CD4-positive, alpha-beta T cell treated with Interleukin-17A for 4 hours (primary cell): ENCODE results near the gene CTDSPL2.
"Not testable (repeated sequence)": the region's sequence is repeated elsewhere in the genome, so short reads cannot be mapped to it uniquely, and the experiment has no call there.

Experiments
- DNase-seq: peaks from one replicate; pipeline ENCODE4 v3.0.0-alpha.2; 2020; ENCODE audit warnings: mixed read lengths

The CTDSPL2 gene

DNA sequence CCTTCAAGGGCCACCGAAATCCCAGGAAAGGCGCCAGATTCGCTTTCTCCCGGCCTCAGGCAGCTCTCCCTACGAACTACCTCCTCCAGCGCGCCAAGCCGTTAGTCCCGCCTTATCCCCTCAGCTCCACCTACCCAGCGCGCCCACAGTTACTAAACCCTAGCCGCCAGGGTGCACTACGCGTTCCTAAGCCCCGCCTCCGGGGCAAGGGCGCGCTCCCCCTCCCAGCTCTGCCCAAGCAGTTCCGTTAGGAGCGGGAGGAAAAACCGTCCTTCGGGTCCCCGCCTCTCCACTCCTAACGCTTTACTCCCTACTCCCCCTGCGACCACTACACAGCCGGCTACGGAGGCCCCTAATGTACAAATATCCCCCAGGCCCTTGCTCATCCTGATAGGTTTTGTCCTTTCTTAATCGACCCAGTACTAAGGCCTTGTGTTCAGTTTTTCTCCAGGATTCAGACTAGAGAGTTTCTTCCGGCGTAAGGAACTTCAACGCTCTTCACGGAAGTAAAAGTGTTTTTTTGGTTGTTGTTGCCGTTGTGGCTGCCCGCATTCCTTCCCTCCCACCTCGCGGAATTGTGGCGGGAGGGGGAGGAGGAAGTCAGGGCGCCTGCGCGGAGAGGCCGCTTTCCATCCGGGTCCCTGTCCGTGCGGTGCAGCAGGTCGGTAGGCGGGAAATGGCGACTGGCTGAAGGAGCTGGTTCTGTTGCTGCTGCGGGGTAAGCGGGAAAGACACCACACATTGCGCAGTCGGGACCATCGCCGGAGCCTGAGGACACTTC lies at the start of gene CTDSPL2:
TSS of gene CTDSPL2 (plus strand) at position 655 of the 781 bp plus-strand sequence. CDS start 31,386 bp downstream, outside the sequence.
- peak; percentile 95 for DNase-seq

DNA sequence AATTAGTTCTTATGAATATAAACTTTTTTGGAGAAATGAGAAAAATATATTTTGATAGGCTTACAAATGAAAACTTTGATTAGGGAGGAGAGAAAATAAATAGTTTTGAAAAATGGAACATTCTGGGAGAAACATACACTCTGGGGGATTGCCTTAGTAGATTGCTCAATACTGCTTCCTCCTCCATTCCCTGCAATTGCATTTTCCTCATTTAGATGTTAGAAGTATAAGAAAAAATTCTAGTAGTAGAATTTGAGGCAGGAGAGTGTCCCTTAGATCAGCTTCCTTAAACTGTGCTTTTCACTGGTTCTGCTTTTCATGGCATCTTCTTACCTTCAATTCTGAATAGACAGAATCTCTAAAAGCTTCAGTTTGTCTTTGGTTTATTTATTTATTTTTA lies 46.2 kb upstream of the CTDSPL2 start:
- DNase-seq: no peak

DNA sequence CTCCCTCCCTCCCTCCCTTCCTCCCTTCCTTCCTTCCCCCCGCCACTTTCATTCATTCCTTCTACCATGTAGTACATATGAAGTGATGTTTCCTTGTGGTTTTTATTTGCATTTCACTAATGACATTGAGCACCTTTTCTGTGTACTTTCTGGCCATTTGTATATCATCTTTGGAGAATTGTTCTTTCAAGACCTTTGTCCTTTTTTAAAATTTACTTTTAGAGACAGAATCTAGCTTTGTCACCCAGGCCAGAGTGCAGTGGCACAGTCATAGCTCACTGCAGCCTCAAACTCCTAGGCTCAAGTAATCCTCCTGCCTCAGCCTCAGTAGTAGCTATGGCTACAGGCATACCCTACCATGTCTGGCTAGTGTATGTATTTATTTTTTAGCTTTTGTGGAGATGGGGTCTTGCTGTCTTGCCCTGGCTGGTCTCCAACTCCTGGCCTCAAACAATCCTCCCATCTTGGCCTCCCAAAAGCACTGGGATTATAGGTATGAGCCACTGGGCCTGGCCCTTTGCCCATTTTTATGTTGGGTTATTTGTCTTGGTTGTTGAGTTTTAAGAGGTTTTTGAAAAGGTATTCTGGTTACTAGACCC lies 42.0 kb upstream of the CTDSPL2 start:
- DNase-seq: no peak

DNA sequence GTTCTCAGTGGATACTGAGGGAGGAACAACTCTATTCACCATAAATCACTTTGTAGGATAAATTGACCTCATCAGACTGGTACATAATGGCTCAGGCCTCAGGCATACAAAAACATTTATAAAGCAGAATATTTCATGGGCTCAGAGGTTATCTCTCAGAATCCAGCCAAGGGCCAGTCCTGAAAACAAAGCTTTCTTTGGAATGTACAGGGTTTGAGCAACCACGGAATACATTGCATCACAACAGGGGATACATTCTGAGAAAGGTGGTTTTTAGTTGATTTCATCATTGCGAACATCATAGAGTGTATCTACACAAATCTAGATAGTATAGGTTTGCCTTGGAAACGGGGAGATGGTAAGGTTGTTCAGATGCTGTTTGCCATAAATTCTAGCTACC lies 33.4 kb upstream of the CTDSPL2 start:
- no peak for DNase-seq

DNA sequence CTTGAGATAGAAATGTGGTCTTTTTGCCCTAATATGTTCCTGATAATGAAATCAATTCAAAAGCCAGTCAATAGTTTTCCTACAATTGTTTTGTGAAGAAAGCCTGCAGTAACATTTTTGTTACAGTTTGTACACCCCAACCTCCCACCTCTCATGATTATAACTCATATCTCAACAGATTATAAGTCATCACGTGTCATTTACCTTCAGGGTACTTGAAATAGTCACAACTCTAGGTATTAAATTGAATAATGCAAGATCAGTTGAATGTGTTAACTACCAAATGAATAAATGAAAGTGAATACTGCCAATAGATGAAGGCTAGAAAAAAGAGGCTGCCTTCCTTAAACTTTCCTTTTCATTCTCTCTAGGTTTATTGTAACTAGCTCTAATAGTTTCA lies 32.9 kb upstream of the CTDSPL2 start:
- no peak for DNase-seq

DNA sequence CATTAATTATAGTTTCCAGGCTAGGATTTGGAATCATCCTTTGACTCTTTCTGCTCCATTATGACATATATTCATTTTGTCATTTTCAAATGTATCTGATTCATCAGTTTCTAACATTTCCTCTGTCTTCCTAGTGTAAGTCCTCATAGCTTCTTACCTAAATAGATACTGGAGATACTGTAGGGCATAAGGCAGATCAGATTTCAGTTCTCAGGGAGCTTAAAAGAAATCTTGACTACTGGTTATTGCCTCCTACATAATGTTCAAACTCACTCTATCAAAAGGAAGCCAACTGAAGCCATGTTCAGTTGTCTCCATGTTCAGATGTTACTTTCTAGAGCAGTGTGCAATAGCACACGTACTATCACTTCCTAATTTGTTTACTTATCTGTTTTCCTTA lies 29.6 kb upstream of the CTDSPL2 start:
- DNase-seq: no peak

DNA sequence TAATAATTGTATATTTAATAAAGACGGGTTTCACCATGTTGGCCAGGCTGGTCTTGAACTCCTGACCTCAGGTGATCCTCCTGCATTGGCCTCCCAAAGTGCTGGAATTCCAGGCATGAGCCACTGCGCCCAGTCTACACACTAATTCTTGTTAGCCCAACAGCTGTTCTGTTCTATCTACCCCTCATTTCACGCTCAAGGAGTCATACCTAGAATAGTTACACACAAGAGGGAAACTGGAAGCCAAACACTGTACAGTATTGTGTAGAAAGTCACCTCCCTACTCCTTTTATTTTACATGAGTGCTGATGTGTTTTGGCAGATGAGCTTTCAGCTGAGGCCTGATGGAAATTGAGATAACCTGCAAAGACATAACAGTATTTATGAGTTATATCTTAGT lies 13.4 kb upstream of the CTDSPL2 start:
- DNase-seq: no peak

DNA sequence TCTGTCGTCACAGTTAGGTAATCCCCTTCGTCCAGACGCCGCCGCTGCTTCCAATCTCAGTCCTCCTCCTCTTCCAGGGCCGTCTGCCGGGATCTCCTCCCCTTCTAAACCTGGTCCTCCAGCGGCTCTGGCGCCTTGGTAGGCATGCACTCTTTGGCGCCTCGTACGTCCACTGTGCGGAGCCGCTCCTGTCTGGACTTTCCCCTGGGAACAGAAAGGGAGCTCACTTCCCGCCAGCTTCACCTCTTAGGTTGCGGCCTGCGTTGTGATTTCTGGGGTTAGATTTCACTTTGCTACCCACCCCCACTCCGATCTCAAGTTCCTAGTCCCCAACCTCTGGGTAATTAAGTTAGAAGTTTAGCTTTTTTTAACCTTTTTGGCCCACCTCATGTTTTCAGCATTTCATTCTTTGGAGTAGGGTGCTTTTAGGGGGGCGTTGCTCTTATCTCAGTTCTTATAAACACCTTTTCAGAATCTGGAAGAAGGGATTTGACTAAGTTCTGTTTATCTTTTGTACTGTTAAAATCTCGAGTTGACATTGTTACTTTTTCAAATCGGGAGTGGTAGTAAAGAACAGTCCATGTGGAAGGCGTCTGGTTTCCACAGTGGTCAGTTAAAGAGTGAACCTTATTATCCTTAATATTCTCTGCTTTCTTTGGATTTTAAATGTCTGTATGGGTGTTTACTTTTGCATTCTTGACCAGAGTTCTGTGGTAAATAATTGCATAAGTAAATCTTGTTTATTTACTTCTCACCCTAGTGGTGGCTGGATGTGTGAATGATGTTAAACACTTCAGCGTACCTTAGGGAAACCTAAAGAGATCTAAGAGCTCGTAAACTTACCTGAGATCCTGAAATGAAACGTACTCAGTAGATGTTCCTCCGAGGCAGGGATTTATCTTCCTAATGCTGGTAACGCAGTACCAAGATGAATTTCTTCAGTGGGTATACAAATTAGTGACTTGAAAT lies 611 bp downstream of the CTDSPL2 start:
- DNase-seq: no peak

DNA sequence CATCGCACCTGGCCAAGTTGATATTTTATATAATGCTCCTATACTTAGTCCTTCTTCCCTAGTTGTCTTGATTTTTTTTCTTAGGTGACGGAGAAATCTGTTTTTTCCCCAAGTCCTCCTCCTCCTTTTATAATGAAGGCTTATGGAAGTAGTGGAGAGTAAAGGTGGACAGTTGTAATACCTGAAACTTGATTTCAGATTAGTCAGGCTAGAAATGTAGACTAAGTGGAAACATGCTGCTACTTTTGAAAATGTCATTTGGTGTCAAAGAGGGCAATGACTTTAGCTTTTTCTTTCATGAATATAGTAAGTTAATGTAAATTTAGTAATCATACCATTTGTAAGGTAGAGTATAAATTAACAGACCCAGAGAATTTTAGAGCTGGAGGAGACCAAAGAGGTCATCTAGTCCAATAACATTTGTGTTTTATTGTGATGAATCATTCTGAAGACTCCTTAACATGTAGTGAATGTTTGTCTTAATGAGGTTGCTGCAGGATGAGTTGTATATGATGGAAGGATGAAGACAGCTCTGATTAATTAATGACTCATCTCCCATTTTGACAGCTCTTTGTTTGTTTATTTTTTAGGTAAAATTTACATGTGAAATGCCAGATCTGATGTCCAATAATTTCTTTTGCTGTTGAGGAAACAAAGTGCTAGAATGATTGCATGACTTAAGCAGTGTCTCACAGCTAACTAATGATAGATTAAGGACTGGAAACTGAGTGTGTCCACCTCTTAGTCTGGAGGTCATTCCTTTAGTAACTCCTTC lies 8.7 kb downstream of the CTDSPL2 start:
- no peak for DNase-seq

DNA sequence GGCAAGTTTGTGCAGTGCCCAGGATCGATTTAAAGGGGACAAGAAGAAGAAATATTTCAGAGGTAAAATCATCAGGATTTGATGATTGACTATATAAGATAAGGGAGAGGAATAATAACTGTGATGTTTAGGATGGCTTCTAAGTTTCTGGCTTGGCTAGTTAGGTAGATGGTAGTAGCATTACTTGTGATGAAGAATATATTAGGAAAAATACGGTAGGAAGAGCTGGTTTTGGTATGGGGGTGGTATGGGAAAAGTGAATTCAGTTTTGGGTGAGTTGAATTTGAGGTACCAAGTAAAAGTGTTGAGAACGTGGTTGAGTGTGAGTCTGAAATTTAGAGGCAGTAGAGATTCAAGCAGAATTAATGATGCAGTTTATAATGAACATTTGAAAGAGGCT lies 11.0 kb downstream of the CTDSPL2 start:
- DNase-seq: no peak

DNA sequence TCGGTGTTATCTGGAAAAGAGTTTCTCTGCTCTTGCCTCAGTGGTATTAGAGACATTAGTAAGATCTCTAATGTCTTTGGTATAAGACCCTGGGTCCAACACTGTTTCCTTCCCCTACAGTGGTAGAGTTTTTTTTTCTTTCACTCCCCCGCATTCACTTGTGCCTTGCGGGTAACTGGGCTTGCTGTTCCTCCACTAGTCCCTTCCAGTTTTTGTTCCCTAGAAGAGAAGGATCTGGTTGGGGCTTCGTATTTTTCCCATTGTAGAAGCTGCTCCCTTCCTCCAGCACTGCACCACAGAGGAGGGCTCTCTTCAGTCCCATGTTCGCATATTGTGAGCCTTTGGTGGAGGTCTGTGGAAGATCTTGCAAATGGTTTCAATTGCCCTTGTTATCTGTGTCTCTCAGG lies 13.7 kb downstream of the CTDSPL2 start:
- DNase-seq: no peak

DNA sequence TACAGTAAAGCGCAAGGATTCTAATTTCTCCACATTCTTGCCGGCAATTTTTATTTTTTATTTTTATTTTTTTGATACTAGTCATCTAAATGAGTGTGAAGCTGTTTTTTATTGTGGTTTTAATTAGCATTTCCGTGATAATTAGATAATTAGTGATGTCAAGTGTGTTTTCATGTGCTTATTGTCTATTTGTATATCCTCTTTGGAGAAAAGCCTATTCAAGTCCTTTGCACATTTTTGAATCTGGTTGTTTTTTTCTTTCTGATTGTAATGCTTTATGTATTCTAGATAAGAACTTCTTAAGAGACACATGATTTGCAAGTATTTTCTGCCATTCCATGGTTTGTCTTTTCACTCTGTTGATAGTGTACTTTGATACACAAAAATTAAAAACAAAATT lies 16.1 kb downstream of the CTDSPL2 start:
- no peak for DNase-seq

DNA sequence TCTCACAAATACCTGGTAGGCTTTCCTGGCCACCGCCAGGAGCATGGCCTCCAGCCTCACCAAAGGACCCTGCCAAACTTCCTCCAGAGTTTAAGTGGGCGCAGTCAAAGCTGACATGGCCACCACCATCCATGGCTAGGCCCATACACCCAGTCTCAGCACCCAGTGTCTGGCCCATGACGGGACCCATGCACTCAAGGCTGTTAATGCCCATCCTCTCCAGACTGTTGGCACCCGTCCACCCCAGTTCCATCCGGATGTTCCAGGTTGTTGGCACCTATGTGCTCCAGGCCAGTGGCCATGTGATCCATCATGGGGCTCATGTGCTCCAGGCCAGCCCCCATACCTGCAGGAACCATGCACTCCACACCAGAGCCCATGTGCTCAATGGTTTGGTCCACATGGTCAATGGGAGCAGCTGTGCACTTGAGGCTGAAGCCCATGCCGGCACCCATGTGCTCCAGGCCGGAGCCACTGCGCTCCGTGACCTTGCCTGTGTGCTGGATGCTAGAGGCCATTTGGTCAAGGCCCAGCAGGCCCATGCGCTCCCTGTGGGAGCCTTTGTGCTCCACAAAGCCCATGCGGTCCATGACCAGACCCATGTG lies 20.4 kb downstream of the CTDSPL2 start:
- no peak for DNase-seq

DNA sequence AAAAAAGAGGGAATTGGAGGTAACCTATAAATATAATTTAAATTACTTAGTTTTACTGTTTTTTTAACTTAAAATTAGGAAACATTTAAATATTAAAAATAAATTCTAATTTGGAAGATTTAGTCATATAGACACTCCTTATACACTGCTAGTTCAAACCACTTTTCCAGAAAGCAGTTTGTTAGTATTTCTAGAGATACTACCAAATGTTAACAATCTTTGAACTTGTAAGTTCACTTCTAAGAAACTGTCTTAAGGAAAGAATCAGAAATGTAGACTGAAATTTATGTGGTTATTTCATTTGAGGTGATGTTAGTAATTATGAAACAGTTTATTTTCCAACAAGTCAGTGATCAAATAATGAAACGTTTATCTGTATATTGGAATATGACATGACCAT lies 22.7 kb downstream of the CTDSPL2 start:
- no peak for DNase-seq

DNA sequence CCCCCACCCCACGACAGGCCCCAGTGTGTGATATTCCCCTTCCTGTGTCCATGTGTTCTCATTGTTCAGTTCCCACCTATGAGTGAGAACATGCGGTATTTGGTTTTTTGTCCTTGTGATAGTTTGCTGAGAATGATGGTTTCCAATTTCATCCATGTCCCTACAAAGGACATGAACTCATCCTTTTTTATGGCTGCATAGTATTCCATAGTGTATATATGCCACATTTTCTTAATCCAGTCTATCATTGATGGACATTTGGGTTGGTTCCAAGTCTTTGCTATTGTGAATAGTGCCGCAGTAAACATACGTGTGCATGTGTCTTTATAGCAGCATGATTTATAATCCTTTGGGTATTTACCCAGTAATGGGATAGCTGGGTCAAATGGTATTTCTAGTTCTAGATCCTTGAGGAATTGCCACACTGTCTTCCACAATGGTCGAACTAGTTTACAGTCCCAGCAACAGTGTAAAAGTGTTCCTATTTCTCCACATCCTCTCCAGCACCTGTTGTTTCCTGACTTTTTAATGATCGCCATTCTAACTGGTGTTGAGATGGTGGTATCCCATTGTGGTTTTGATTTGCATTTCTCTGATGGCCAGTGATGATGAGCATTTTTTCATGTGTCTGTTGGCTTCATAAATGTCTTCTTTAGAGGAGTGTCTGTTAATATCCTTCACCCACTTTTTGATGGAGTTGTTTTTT lies 26.3 kb downstream of the CTDSPL2 start:
- not testable (repeated sequence) for DNase-seq

DNA sequence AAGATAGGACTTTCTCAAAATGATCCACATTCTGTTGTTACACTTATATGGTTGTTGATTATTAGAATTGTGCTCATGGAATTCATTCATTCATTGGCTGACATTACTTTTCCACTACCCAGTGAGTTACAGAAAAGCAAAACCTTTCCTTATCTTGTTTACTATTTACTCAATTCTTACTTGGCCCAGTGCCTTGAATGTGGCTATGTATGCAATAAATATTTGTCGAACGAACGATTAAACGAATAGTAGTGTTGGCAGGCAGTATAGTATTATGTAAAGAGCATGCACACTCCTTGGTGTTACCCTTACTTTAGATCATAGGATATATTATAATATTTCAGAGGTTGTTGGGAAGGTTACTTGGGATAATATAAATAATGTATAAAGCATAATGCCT lies 31.0 kb downstream of the CTDSPL2 start:
- DNase-seq: no peak

DNA sequence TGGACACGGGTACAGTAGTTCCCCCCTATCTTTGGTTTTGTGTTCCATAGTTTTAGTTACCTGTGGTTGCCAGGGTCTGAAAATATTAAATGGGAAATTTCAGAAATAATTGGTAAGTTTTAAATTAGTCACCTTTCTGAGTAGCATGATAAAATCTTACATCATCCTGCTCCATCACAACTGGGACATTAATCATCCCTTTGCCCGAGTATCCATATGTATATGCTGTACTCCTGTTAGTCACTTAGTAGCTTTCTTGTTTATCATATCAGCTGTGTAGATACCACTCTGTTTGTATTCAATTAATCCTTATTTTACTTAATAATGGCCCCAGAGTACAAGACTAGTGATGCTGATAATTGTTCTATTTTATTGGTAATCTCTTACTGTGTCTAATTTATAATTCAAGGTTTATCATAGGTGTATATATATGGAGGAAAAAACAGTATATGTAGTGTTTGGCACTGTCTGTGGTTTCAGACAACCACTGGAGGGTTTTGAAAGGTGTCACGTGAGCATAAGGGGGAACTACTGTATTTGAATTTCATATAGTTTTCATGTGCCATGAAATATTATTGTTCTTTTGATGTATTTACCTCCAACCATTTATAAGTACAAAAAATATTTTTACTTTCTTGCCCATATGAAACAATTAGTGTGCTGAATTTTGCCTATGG lies 41.4 kb downstream of the CTDSPL2 start:
- no peak for DNase-seq

DNA sequence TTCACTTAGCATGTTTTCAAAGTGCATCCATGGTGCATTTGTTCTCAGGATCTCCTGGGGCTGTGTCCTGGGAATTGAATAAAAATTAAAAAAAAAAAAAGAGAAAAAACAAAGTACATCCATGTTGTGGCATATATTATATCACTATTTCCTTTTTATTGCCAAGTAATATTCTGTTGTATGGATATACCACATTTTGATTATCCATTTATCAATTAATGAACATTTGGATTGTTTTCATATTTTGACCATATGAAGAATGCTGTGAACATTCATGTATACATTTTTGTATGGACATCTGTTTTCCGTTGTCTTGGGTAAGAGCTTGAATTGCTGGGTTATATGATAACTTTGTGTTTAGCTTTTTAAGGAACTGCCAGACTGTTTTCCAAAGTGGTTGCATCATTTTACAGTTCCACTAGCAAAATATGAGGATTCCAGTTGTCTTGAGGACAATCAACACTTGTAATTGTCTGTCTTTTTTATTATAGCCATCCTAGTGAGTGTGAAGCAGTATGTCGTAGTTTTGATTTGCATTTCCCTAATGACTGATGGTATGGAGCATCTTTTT lies 44.5 kb downstream of the CTDSPL2 start:
- no peak for DNase-seq

DNA sequence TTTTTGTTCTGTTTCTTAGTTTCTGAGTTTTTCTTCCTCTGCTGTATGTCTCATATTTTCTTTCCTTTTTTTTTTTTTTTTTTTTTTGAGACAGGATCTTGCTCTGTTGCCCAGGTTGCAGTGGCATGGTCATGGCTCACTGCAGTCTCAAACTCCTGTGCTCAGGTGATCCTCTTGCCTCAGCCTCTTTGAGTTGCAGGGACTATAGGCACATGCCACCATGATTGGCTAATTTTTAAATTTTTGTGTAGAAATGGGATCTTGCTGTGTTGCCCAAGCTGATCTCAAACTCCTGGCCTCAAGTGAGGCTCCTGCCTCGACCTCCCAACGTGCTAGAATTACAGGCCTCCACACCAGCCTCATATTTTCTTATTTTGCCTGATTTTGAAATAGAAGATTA lies 51.9 kb downstream of the CTDSPL2 start:
- DNase-seq: no peak

DNA sequence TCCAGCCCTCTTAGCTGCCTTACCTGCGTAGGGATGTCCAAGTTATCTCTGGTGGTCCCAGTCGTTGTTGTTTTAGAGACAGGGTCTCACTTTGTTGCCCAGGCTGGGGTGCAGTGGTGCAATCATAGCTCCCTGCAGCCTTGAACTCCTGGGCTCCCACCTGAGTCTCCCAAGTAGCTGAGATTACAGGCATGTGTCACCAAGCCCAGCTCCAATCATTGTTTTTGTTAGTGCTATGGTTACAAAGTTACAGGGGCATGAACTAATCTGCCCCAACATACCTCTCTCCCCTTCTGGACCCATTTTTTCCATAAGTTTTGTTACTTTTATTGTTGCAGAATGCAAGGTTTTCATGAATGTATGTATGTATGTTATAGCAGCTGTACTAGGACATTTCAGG lies 54.7 kb downstream of the CTDSPL2 start:
- DNase-seq: no peak

DNA sequence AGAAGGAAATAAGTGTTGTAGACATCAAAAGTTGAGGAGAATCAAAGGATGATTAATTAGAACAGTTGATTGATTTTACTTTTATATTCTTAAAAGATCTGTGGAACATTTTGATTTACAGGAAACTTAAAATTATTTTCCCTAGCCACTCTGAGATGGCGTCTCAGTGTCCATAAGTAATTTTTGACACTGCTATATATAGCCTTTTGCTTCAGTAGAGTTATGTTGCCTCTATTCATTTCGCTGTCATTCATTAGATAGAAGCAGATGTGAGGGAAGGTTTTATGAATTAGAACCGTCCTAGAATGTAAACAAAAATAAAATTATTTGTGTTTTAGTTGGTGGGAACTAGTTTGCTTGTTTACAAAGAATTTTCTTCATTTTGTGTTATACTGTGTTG lies 58.5 kb downstream of the CTDSPL2 start:
- DNase-seq: no peak
